ENCODE measurements around the gene STARD3NL.

- TF ChIP-seq CTCF (IDR thresholded peaks at IDR 0.05) (peak; percentile 72 to 91 (median 89)), POLR2A (IDR thresholded peaks at IDR 0.05) (no peak)
Observed at GRCh38 chr7:38215735-38216670, 38.0 kb downstream of the STARD3NL start.
